Upper lobe of right lung (tissue), 1 donor: ENCODE results near the gene GPS1. TPM values are rescaled to one million over a fixed set of nuclear protein-coding genes. Genes with fewer than 3 reads are reported as not detected.

ENCODE experiments used
- ATAC-seq: fragments of 200-7000 bp; cut with Tn5 transposase; one replicate; pipeline ENCODE4 v1.9.1; 2020; ENCODE audit warnings: mild to moderate bottlenecking, moderate library complexity
- DNase-seq: peaks from one replicate; pipeline ENCODE4 v3.0.0-alpha.2; 2020
- H3K27ac ChIP-seq: fragments of 200-600 bp; one replicate; pipeline ENCODE4 v1.8.0; 2022
- H3K27me3 ChIP-seq: fragments of 200-600 bp; one replicate; pipeline ENCODE4 v1.8.0; 2022; ENCODE audit warnings: mild to moderate bottlenecking
- H3K36me3 ChIP-seq: fragments of 200-600 bp; one replicate; pipeline ENCODE4 v1.8.0; 2022
- H3K4me1 ChIP-seq: fragments of 200-600 bp; one replicate; pipeline ENCODE4 v1.8.0; 2022
- H3K4me3 ChIP-seq: fragments of 200-600 bp; one replicate; pipeline ENCODE4 v1.8.0; 2022; ENCODE audit warnings: mild to moderate bottlenecking
- H3K9me3 ChIP-seq: fragments of 200-600 bp; one replicate; pipeline ENCODE4 v1.8.0; 2022
- CTCF ChIP-seq: fragments of 200-600 bp; IDR thresholded peaks from one replicate; pipeline ENCODE4 v1.8.0; 2022; ENCODE audit warnings: antibody characterized with exemption
- intact Hi-C: fragments of 100-400 bp; cut with DNase I; formaldehyde crosslinking; loops from one replicate; pipeline ENCODE4 v1.11.0; 2022
- total RNA-seq: library from RNA; stranded (reverse); fragmentation: NEBNext Ultra II Directional; extraction: Animal tissue kit (Norgen Biotek cat#: 25700); gene quantifications from one replicate; pipeline ENCODE4 v1.2.1, GENCODE V29; 2021
- donor health status: DM: no; HTN: yes; CAD: no; lungs with severe emphysema.

GPS1 gene
- total RNA-seq, 1 donor from 2014 or later: 78.0 TPM

- H3K27ac ChIP-seq: no peak overlapping the region
- ATAC-seq: no peak
- no peaks in the 10 kb centered on the region for H3K9me3 ChIP-seq
- no peak overlapping the region for H3K4me3 ChIP-seq
- DNase-seq: no peak
- no peak for TF ChIP-seq CTCF
- peaks cover 15% of the 10 kb centered on the region for H3K4me1 ChIP-seq
- H3K27me3 ChIP-seq: no peaks in the 10 kb centered on the region
- intact Hi-C loops: no loop called here
- H3K36me3 ChIP-seq: no peaks in the 10 kb centered on the region
Observed at GRCh38 chr17:82028966-82029365, 22.7 kb upstream of the GPS1 start.

GRCh38 chr17:82029391-82029790 lies 22.3 kb upstream of the GPS1 start:
- Histone ChIP-seq H3K9me3 (no peaks in the 10 kb centered on the region), H3K36me3 (no peaks in the 10 kb centered on the region), H3K27me3 (no peaks in the 10 kb centered on the region), H3K4me1 (peaks cover 11% of the 10 kb centered on the region), H3K4me3 (no peak overlapping the region), H3K27ac (no peak overlapping the region)
- TF ChIP-seq CTCF: no peak
- no peak for ATAC-seq
- DNase-seq: no peak
- intact Hi-C loops: no loop called here

- H3K4me1 ChIP-seq: peaks cover 9% of the 10 kb centered on the region
- no peak for TF ChIP-seq CTCF
- H3K9me3 ChIP-seq: no peaks in the 10 kb centered on the region
- H3K36me3 ChIP-seq: no peaks in the 10 kb centered on the region
- DNase-seq (no peak), ATAC-seq (no peak)
- intact Hi-C loops: loop anchor here (5.0 to 10.0 kb wide), 2 partner anchors 127 to 305 kb away; partner anchors contain the start of gene SECTM1
- peak overlapping the region; percentile 56 for H3K4me3 ChIP-seq
- no peak overlapping the region for H3K27ac ChIP-seq
- no peaks in the 10 kb centered on the region for H3K27me3 ChIP-seq
Observed at GRCh38 chr17:82029990-82030469, 21.7 kb upstream of the GPS1 start.

GRCh38 chr17:82030470-82031302 lies 21.0 kb upstream of the GPS1 start:
- Histone ChIP-seq H3K27ac (no peak overlapping the region), H3K9me3 (no peaks in the 10 kb centered on the region), H3K4me3 (peak overlapping the region; percentile 56), H3K36me3 (no peaks in the 10 kb centered on the region), H3K4me1 (peaks cover 9% of the 10 kb centered on the region), H3K27me3 (no peaks in the 10 kb centered on the region)
- ATAC-seq (peak; percentile 91), DNase-seq (peak; percentile 93)
- peak; percentile 96 for TF ChIP-seq CTCF
- intact Hi-C loops: loop anchor here (5.0 to 10.0 kb wide), 2 partner anchors 127 to 304 kb away; partner anchors contain the start of gene SECTM1

GRCh38 chr17:82031303-82031884 lies 20.3 kb upstream of the GPS1 start, which contains the start of gene RAC3:
Gene RAC3, plus strand, starts transcription at chr17:82031678. Its CDS starts 84 bp downstream, at chr17:82031762.
- TF ChIP-seq CTCF: no peak
- no peak within 1 kb of the TSS for H3K27ac ChIP-seq

More at GRCh38 chr17:82031303-82031884, 20.3 kb upstream of the GPS1 start, which contains the start of gene RAC3:
- Histone ChIP-seq H3K36me3 (no peaks in the 10 kb centered on the region), H3K4me3 (peak within 1 kb of the TSS; percentile 56), H3K4me1 (peaks cover 13% of the 10 kb centered on the region), H3K27me3 (no peaks in the 10 kb centered on the region), H3K9me3 (no peaks in the 10 kb centered on the region)
- ATAC-seq (peak; percentile 0), DNase-seq (no peak)
- intact Hi-C loops: loop anchor here (5.0 to 10.0 kb wide), 2 partner anchors 126 to 303 kb away; partner anchors contain the start of gene SECTM1
